Lower leg skin (tissue), 4 donors: ENCODE data around the gene TPRX1. TPM values are rescaled to one million over a fixed set of nuclear protein-coding genes. Genes with fewer than 3 reads are reported as not detected.
"Not testable (repeated sequence)": the region's sequence is repeated elsewhere in the genome, so short reads cannot be mapped to it uniquely, and the experiment has no call there.

Experiments
- DNase-seq, 2 donors: peaks; one replicate each; pipeline ENCODE4 v3.0.0-alpha.2; 2019; ENCODE audit warnings: low spot score in 2 of 2
- H3K4me3 ChIP-seq: fragments of 200-600 bp; sonication (generic); 2 replicates; pipeline ENCODE4 v1.5.1; 2017; ENCODE audit warnings: mild to moderate bottlenecking, low read depth; ENCODE audit not compliant: poor library complexity, severe bottlenecking
- CTCF ChIP-seq, 3 donors: fragments of 450-650 bp; IDR thresholded peaks; one replicate each; pipeline ENCODE4 v1.5.1; 2016; ENCODE audit warnings: antibody characterized with exemption in 3 of 3, mild to moderate bottlenecking in 3 of 3, moderate library complexity in 2 of 3
- POLR2A ChIP-seq, 2 donors: fragments of 450-650 bp; IDR thresholded peaks; one replicate each; pipeline ENCODE4 v1.6.1; 2016 to 2017; ENCODE audit warnings: antibody characterized with exemption in 2 of 2, mild to moderate bottlenecking in 1 of 2, moderate library complexity in 1 of 2
- WGBS, 2 donors: methylation state at CpG; one replicate each; pipeline ENCODE4 v1.1.5; 2018; 5-methylcytosine and 5-hydroxymethylcytosine counted together
- intact Hi-C: fragments of 100-400 bp; cut with DNase I; formaldehyde crosslinking; loops from one replicate; pipeline ENCODE4 v1.15.0; 2023; ENCODE audit warnings: low total_unique reads
- total RNA-seq, 4 donors: library from RNA; depleted of rRNA; stranded (reverse); fragments of >200 nt; gene quantifications; one replicate each; pipeline ENCODE4 v1.1.0, GENCODE V29; 2016

TPRX1 gene
- total RNA-seq, 4 donors from 2014 or later = not detected

GRCh38 chr19:47796785-47797184, 7.6 kb downstream of the TPRX1 start:
- no peak overlapping the region for H3K4me3 ChIP-seq
- DNase-seq = no peak
- no peak for TF ChIP-seq POLR2A (IDR thresholded peaks at IDR 0.05)
- no peak for TF ChIP-seq CTCF (IDR thresholded peaks at IDR 0.05)
- intact Hi-C loops = no loop called here
- 91 to 94% methylated on average over 2 of the region's 2 CpGs for WGBS, 2 donors

GRCh38 chr19:47794526-47794925, 9.8 kb downstream of the TPRX1 start:
- 82 to 87% methylated on average over 18 of the region's 18 CpGs for WGBS, 2 donors
- no peak overlapping the region for H3K4me3 ChIP-seq
- no peak for DNase-seq
- TF ChIP-seq POLR2A (IDR thresholded peaks at IDR 0.05) (no peak), CTCF (IDR thresholded peaks at IDR 0.05) (no peak)
- intact Hi-C loops = no loop called here

- DNase-seq = no peak
- WGBS, 2 donors = 92 to 100% methylated on average over 1 of the region's 1 CpG
- TF ChIP-seq CTCF (IDR thresholded peaks at IDR 0.05) = no peak
- TF ChIP-seq POLR2A (IDR thresholded peaks at IDR 0.05) = no peak
- intact Hi-C loops = no loop called here
- no peak overlapping the region for H3K4me3 ChIP-seq
Observed at GRCh38 chr19:47792616-47793015, 11.7 kb downstream of the TPRX1 start.

GRCh38 chr19:47790398-47790814, 13.9 kb downstream of the TPRX1 start:
- WGBS, 2 donors = 12 to 14% methylated on average over 10 of the region's 10 CpGs
- no peak for TF ChIP-seq CTCF (IDR thresholded peaks at IDR 0.05)
- no peak for TF ChIP-seq POLR2A (IDR thresholded peaks at IDR 0.05)
- intact Hi-C loops = no loop called here
- peak; percentile 62 to 95 for DNase-seq
- H3K4me3 ChIP-seq = no peak overlapping the region

- 88 to 91% methylated on average over 13 of the region's 13 CpGs for WGBS, 2 donors
- intact Hi-C loops = loop anchor here (10.0 kb wide), 1 partner anchor 75 kb away; the partner anchor contains the start of gene EHD2
- DNase-seq, H3K4me3 ChIP-seq: not testable (repeated sequence)
Observed at GRCh38 chr19:47789811-47790210, 14.5 kb downstream of the TPRX1 start.

- intact Hi-C loops = loop anchor here (10.0 kb wide), 1 partner anchor 73 kb away; the partner anchor contains the start of gene EHD2
- not testable (repeated sequence) for DNase-seq, H3K4me3 ChIP-seq
- WGBS, 2 donors = 71 to 78% methylated on average over 10 of the region's 10 CpGs
Observed at GRCh38 chr19:47787307-47787706, 17.0 kb downstream of the TPRX1 start.

- 95 to 97% methylated on average over 7 of the region's 7 CpGs for WGBS, 2 donors
- H3K4me3 ChIP-seq = no peak overlapping the region
- no peak for DNase-seq
- intact Hi-C loops = loop anchor here (10.0 kb wide), 1 partner anchor 72 kb away; the partner anchor contains the start of gene EHD2
- TF ChIP-seq POLR2A (IDR thresholded peaks at IDR 0.05) (no peak), CTCF (IDR thresholded peaks at IDR 0.05) (no peak)
Observed at GRCh38 chr19:47786566-47786965, 17.8 kb downstream of the TPRX1 start.
